GM21526 (cell line): ENCODE data around the gene ATP1B3.
"Not testable (repeated sequence)": the region's sequence is repeated elsewhere in the genome, so short reads cannot be mapped to it uniquely, and the experiment has no call there.

Source experiments
- ATAC-seq: cut with Tn5 transposase; IDR thresholded peaks from one replicate; pipeline ENCODE4 v1.9.1; 2021; ENCODE audit warnings: moderate library complexity; ENCODE audit not compliant: unreplicated experiment, low FRiP score

The ATP1B3 gene

GRCh38 chr3:141860086-141860669 lies 16.3 kb upstream of the ATP1B3 start:
- ATAC-seq: no peak

GRCh38 chr3:141860766-141861513 lies 15.5 kb upstream of the ATP1B3 start:
- ATAC-seq: no peak

- no peak for ATAC-seq
Measured at GRCh38 chr3:141862279-141862816, 14.1 kb upstream of the ATP1B3 start.

- no peak for ATAC-seq
Measured at GRCh38 chr3:141863491-141863890, 13.0 kb upstream of the ATP1B3 start.

GRCh38 chr3:141864281-141864970 lies 12.0 kb upstream of the ATP1B3 start:
- no peak for ATAC-seq

- ATAC-seq: no peak
Measured at GRCh38 chr3:141865101-141865500, 11.3 kb upstream of the ATP1B3 start.

GRCh38 chr3:141870091-141870687 lies 6.3 kb upstream of the ATP1B3 start:
- no peak for ATAC-seq

GRCh38 chr3:141875374-141875892 lies 1.0 kb upstream of the ATP1B3 start:
- peak; percentile 54 for ATAC-seq

- ATAC-seq: peak; percentile 38
Measured at GRCh38 chr3:141875893-141876380, 506 bp upstream of the ATP1B3 start.

- peak; percentile 23 for ATAC-seq
Measured at GRCh38 chr3:141876891-141877621, 613 bp downstream of the ATP1B3 start.

- ATAC-seq: no peak
Measured at GRCh38 chr3:141877911-141878310, 1.5 kb downstream of the ATP1B3 start.

GRCh38 chr3:141878326-141878725 lies 1.9 kb downstream of the ATP1B3 start:
- no peak for ATAC-seq

- no peak for ATAC-seq
Measured at GRCh38 chr3:141878817-141879216, 2.4 kb downstream of the ATP1B3 start.

GRCh38 chr3:141881702-141882101 lies 5.3 kb downstream of the ATP1B3 start:
- no peak for ATAC-seq

GRCh38 chr3:141887051-141887450 lies 10.6 kb downstream of the ATP1B3 start:
- no peak for ATAC-seq

GRCh38 chr3:141888548-141888947 lies 12.1 kb downstream of the ATP1B3 start:
- ATAC-seq: not testable (repeated sequence)

GRCh38 chr3:141894524-141895176 lies 18.2 kb downstream of the ATP1B3 start:
- no peak for ATAC-seq

GRCh38 chr3:141895731-141896130 lies 19.3 kb downstream of the ATP1B3 start:
- ATAC-seq: no peak

- no peak for ATAC-seq
Measured at GRCh38 chr3:141898908-141899307, 22.5 kb downstream of the ATP1B3 start.
